Aortic smooth muscle cell (primary cell): ENCODE measurements around the gene SPINT3. TPM values are rescaled to one million over a fixed set of nuclear protein-coding genes. Genes with fewer than 3 reads are reported as not detected.

Experiments used
- total RNA-seq: library from RNA; depleted of rRNA; stranded (reverse); fragments of >200 nt; gene quantifications from 2 replicates; pipeline ENCODE4 v1.2.3, GENCODE V29; 2014

The SPINT3 gene, protein sequence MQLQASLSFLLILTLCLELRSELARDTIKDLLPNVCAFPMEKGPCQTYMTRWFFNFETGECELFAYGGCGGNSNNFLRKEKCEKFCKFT
- total RNA-seq = not detected in 2 replicates

GRCh38 chr20:45515147-45515913, at the start of gene SPINT3:
SPINT3 (minus strand) TSS chr20:45515622; CDS start chr20:45515608, 14 bp downstream.

GRCh38 chr20:45547206-45547770, 31.9 kb upstream of the SPINT3 start, which contains the start of gene EPPIN:
EPPIN (minus strand) TSS chr20:45547401; CDS start chr20:45547357, 44 bp downstream.

GRCh38 chr20:45539382-45539781, 24.0 kb upstream of the SPINT3 start, which contains the start of gene WFDC6:
WFDC6 (minus strand) TSS chr20:45539482; CDS start chr20:45539407, 75 bp downstream.

DNA sequence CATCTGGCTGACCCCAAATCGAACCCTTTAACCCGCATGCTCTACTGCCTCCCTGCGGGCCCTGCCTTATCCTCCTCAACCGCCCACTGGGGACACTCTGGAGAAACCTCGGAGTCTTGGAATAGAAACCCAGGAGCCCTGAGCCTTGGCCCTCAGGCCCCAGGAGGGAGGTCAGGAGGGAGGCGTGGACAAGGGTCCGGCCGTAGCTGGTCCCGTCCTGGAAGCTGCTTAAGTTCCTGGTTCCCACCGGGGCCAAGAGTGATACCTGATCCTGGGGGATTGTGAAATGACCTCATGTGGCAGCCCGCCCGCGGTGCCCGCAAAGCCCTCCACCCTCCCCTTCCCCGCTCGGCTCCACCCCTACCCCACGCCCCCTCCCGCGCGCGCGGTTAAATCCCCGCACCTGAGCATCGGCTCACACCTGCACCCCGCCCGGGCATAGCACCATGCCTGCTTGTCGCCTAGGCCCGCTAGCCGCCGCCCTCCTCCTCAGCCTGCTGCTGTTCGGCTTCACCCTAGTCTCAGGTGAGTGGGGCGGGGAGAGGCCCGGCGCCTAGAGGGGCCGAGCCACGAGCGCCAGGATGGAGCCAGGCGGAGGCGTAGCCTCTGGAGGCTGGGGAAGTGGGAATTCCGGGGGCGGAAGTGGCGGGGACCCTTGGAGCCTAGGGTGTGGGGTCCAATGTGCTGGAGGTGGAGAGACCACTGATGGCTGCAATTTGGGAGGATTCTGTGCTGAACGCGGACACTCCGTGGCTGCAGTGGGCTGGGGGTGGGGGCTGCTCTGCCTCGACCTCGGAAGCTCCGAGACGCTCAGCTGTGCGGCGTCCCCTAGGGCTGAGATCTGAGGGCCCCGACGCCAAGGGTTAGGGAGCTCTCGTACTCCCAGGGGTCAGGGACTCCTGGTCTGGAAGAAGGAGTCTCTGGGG, 45.8 kb downstream of the SPINT3 start, which contains the start of gene WFDC2:
TSS of gene WFDC2 (plus strand) at position 418 of the 926 bp plus-strand sequence. CDS start at position 447, 29 bp downstream.

Other genes with a start within 250 kb of the SPINT3 start
- not detected in 2 replicates for gene RBPJL, start 208.8 kb downstream of the SPINT3 start, total RNA-seq
- gene MATN4, start 207.3 kb downstream of the SPINT3 start, total RNA-seq = not detected in 2 replicates
- gene SDC4, start 167.2 kb downstream of the SPINT3 start, total RNA-seq = 54.5 and 89.0 TPM in 2 replicates
- gene SYS1, start 152.5 kb downstream of the SPINT3 start, total RNA-seq = 17.6 and 19.5 TPM in 2 replicates
- gene TP53TG5, start 137.3 kb downstream of the SPINT3 start, total RNA-seq = 0.19 TPM in 1 of 2 replicates, not detected in the other
- gene DBNDD2, start 107.3 kb downstream of the SPINT3 start, total RNA-seq = 7.1 and 11.3 TPM in 2 replicates
- gene PIGT, start 99.5 kb downstream of the SPINT3 start, total RNA-seq = 30.1 and 37.3 TPM in 2 replicates
- gene WFDC2, start 45.9 kb downstream of the SPINT3 start, total RNA-seq = not detected in 2 replicates
- gene WFDC6, start 23.9 kb upstream of the SPINT3 start, total RNA-seq = not detected in 2 replicates
- gene EPPIN, start 31.8 kb upstream of the SPINT3 start, total RNA-seq = not detected in 2 replicates
- not detected in 2 replicates for gene WFDC8, start 63.7 kb upstream of the SPINT3 start, total RNA-seq
- gene WFDC10A, start 114.1 kb upstream of the SPINT3 start, total RNA-seq = not detected in 2 replicates
- not detected in 2 replicates for gene WFDC9, start 115.7 kb upstream of the SPINT3 start, total RNA-seq
- gene WFDC11, start 154.6 kb upstream of the SPINT3 start, total RNA-seq = not detected in 2 replicates
- gene WFDC13, start 186.4 kb upstream of the SPINT3 start, total RNA-seq = not detected in 2 replicates
- gene WFDC10B, start 189.4 kb upstream of the SPINT3 start, total RNA-seq = not detected in 2 replicates
- gene SPINT4, start 206.7 kb upstream of the SPINT3 start, total RNA-seq = not detected in 2 replicates